OCI-LY1 (cell line): Measurements from ENCODE around the gene TMEM131.

Source experiments
- H2AFZ ChIP-seq: fragments of 200-600 bp; sonication (generic), shearing (Covaris generic); 2 replicates; pipeline ENCODE4 v1.6.0; 2014; ENCODE audit warnings: antibody characterized with exemption, mild to moderate bottlenecking, low read length
- H3F3A ChIP-seq: fragments of 200-600 bp; sonication (generic), shearing (Covaris generic); 2 replicates; pipeline ENCODE4 v1.6.0; 2014; ENCODE audit warnings: mild to moderate bottlenecking, antibody characterized with exemption, low read length, moderate library complexity; ENCODE audit not compliant: insufficient read depth
- H3K27ac ChIP-seq: fragments of 200-600 bp; sonication (generic); 2 replicates; pipeline ENCODE4 v1.5.1; 2014; ENCODE audit warnings: low read length, mixed run types, mild to moderate bottlenecking, low read depth; ENCODE audit not compliant: poor library complexity, severe bottlenecking
- H3K27me3 ChIP-seq: fragments of 200-600 bp; sonication (generic); 2 replicates; pipeline ENCODE4 v1.6.0; 2014; ENCODE audit warnings: antibody characterized with exemption, mild to moderate bottlenecking, low read length, moderate library complexity; ENCODE audit not compliant: insufficient read depth
- H3K36me3 ChIP-seq: fragments of 200-600 bp; sonication (generic); 2 replicates; pipeline ENCODE4 v1.6.1; 2014; ENCODE audit warnings: mild to moderate bottlenecking, antibody characterized with exemption, low read length, moderate library complexity, mixed read lengths; ENCODE audit not compliant: insufficient read depth
- H3K4me1 ChIP-seq: fragments of 200-600 bp; sonication (generic); 2 replicates; pipeline ENCODE4 v1.5.1; 2014; ENCODE audit warnings: mild to moderate bottlenecking, low read length, moderate library complexity; ENCODE audit not compliant: insufficient read depth, severe bottlenecking
- H3K4me2 ChIP-seq: fragments of 200-600 bp; sonication (generic), shearing (Covaris generic); 2 replicates; pipeline ENCODE4 v1.6.1; 2014; ENCODE audit warnings: low read length
- H3K4me3 ChIP-seq: fragments of 200-600 bp; sonication (generic); 2 replicates; pipeline ENCODE4 v1.5.1; 2014; ENCODE audit warnings: low read length, low read depth, mild to moderate bottlenecking, mixed read lengths; ENCODE audit not compliant: poor library complexity, severe bottlenecking
- H3K79me2 ChIP-seq: fragments of 200-600 bp; shearing (Covaris generic); 2 replicates; pipeline ENCODE4 v1.6.1; 2016; ENCODE audit warnings: mixed run types, low read length, mixed read lengths; ENCODE audit not compliant: insufficient read depth
- H3K9ac ChIP-seq: fragments of 200-600 bp; sonication (generic), shearing (Covaris generic); 2 replicates; pipeline ENCODE4 v1.6.1; 2014; ENCODE audit warnings: mild to moderate bottlenecking, low read length, mixed read lengths
- H3K9me2 ChIP-seq: fragments of 200-600 bp; sonication (generic), shearing (Covaris generic); 2 replicates; pipeline ENCODE4 v1.6.1; 2014; ENCODE audit warnings: low read depth, mild to moderate bottlenecking, low read length, mixed read lengths
- H3K9me3 ChIP-seq: fragments of 200-600 bp; shearing (Covaris generic); 2 replicates; pipeline ENCODE4 v1.6.1; 2014; ENCODE audit warnings: low read length, mixed read lengths
- H4K20me1 ChIP-seq: fragments of 200-600 bp; sonication (generic), shearing (Covaris generic); 2 replicates; pipeline ENCODE4 v1.6.0; 2016; ENCODE audit warnings: mild to moderate bottlenecking, low read length; ENCODE audit not compliant: insufficient read depth
- CTCF ChIP-seq: fragments of 200-600 bp; sonication (generic), shearing (Covaris generic); IDR thresholded peaks from 2 replicates; pipeline ENCODE4 v1.5.1; 2017; ENCODE audit warnings: mild to moderate bottlenecking, antibody characterized with exemption, low read length, moderate library complexity, mixed read lengths
- EZH2 ChIP-seq: fragments of 200-600 bp; sonication (generic), shearing (Covaris generic); IDR thresholded peaks from 2 replicates; pipeline ENCODE4 v1.8.0; 2017; ENCODE audit warnings: borderline replicate concordance, mixed run types, mild to moderate bottlenecking, antibody characterized with exemption, low read length, moderate library complexity, mixed read lengths

The TMEM131 gene

GRCh38 chr2:97992836-97993825, 2.6 kb downstream of the TMEM131 start:
- Histone ChIP-seq H3K27me3 (no peaks in the 10 kb centered on the region), H3K36me3 (no peaks in the 10 kb centered on the region), H3K9me3 (peaks cover 7% of the 10 kb centered on the region), H3K4me2 (peak overlapping the region; percentile 64), H3K27ac (peak overlapping the region; percentile 58), H2AFZ (no peak overlapping the region), H3K4me3 (peak overlapping the region; percentile 82), H4K20me1 (no peaks in the 10 kb centered on the region), H3K9ac (peak overlapping the region; percentile 53; the same call in 1 of the 2 replicates), H3K9me2 (no peaks in the 10 kb centered on the region), H3K4me1 (peaks cover 55% of the 10 kb centered on the region), H3K79me2 (peaks cover 65% of the 10 kb centered on the region), H3F3A (no peaks in the 10 kb centered on the region)
- no peak for TF ChIP-seq CTCF
- TF ChIP-seq EZH2, result no peak

- no peak overlapping the region for H2AFZ ChIP-seq
- H4K20me1 ChIP-seq, result no peaks in the 10 kb centered on the region
- peaks cover 10% of the 10 kb centered on the region; the same call in 1 of the 2 replicates for H3K36me3 ChIP-seq
- H3K27ac ChIP-seq, result peak overlapping the region; percentile 48
- peaks cover 45% of the 10 kb centered on the region for H3K4me1 ChIP-seq
- no peaks in the 10 kb centered on the region for H3K27me3 ChIP-seq
- no peaks in the 10 kb centered on the region for H3K9me2 ChIP-seq
- H3K9me3 ChIP-seq, result peaks cover 12% of the 10 kb centered on the region
- no peak for TF ChIP-seq CTCF
- no peak for TF ChIP-seq EZH2
- no peak overlapping the region for H3K9ac ChIP-seq
- peak overlapping the region; percentile 27 for H3K4me3 ChIP-seq
- H3K79me2 ChIP-seq, result peaks cover 82% of the 10 kb centered on the region
- no peaks in the 10 kb centered on the region for H3F3A ChIP-seq
- peak overlapping the region; percentile 44 for H3K4me2 ChIP-seq
These were observed 4.5 kb downstream of the TMEM131 start for GRCh38 chr2:97991081-97991856.

GRCh38 chr2:97988722-97989121, 7.0 kb downstream of the TMEM131 start:
- TF ChIP-seq CTCF (no peak), EZH2 (no peak)
- H3K36me3 ChIP-seq, result peaks cover 10% of the 10 kb centered on the region
- no peaks in the 10 kb centered on the region for H3K27me3 ChIP-seq
- H3K9me2 ChIP-seq, result no peaks in the 10 kb centered on the region
- no peak overlapping the region for H3K4me2 ChIP-seq
- peaks cover 34% of the 10 kb centered on the region for H3K4me1 ChIP-seq
- peaks cover 79% of the 10 kb centered on the region for H3K79me2 ChIP-seq
- no peaks in the 10 kb centered on the region for H3F3A ChIP-seq
- H3K9me3 ChIP-seq, result peaks cover 12% of the 10 kb centered on the region
- H3K4me3 ChIP-seq, result no peak overlapping the region
- H3K9ac ChIP-seq, result no peak overlapping the region
- H4K20me1 ChIP-seq, result no peaks in the 10 kb centered on the region
- H3K27ac ChIP-seq, result no peak overlapping the region
- no peak overlapping the region for H2AFZ ChIP-seq
